A673 (cell line): Measurements from ENCODE around the gene C7orf57. TPM values are rescaled to one million over a fixed set of nuclear protein-coding genes. Genes with fewer than 3 reads are reported as not detected.

Experiments used
- BruUV-seq: library from RNA; stranded (reverse); fragments of 400-500 nt; replicated peaks from 2 replicates; lab custom pipeline; 2021; lab: Mats Ljungman, UMichigan
- CTCF ChIA-PET: fragments of 300-600 bp; sonication (Branson Sonifier 250); formaldehyde crosslinking; loops from one replicate; lab custom pipeline; 2022; ENCODE audit warnings: antibody characterized with exemption; lab: Charles Lee
- POLR2A ChIA-PET: fragments of 300-600 bp; sonication (Branson Sonifier 250); formaldehyde crosslinking; loops from one replicate; lab custom pipeline; 2022; ENCODE audit warnings: antibody characterized with exemption; ENCODE audit not compliant: low non-redundant PET; lab: Charles Lee
- DNase-seq: peaks from one replicate; pipeline ENCODE4 v3.0.0-alpha.2; 2015; ENCODE audit warnings: low spot score
- H3K27ac ChIP-seq: fragments of 200-600 bp; sonication (generic); 2 replicates; pipeline ENCODE4 v1.5.1; 2016; ENCODE audit warnings: mixed run types, low read depth, mild to moderate bottlenecking, mixed read lengths, antibody characterized with exemption, low read length; ENCODE audit not compliant: poor library complexity, severe bottlenecking
- H3K27me3 ChIP-seq: fragments of 200-600 bp; sonication (generic); replicated peaks from 2 replicates; pipeline ENCODE4 v1.6.1; 2017; ENCODE audit warnings: mixed run types, low read depth, mild to moderate bottlenecking, mixed read lengths, antibody characterized with exemption, low read length; ENCODE audit not compliant: insufficient read depth, poor library complexity
- H3K36me3 ChIP-seq: fragments of 200-600 bp; sonication (generic); 2 replicates; pipeline ENCODE4 v1.6.1; 2016; ENCODE audit warnings: mixed run types, mild to moderate bottlenecking, mixed read lengths, antibody characterized with exemption, low read length; ENCODE audit not compliant: insufficient read depth, poor library complexity, severe bottlenecking
- H3K4me1 ChIP-seq: fragments of 200-600 bp; sonication (generic); 2 replicates; pipeline ENCODE4 v1.6.1; 2017; ENCODE audit warnings: mixed run types, mild to moderate bottlenecking, mixed read lengths, antibody characterized with exemption, low read length; ENCODE audit not compliant: insufficient read depth, poor library complexity, severe bottlenecking
- H3K4me3 ChIP-seq: fragments of 200-600 bp; sonication (generic); 2 replicates; pipeline ENCODE4 v1.5.1; 2016; ENCODE audit warnings: low read depth, mixed run types, mild to moderate bottlenecking, mixed read lengths, low read length; ENCODE audit not compliant: poor library complexity, severe bottlenecking
- H3K9me3 ChIP-seq: fragments of 200-600 bp; sonication (generic); 2 replicates; pipeline ENCODE4 v1.6.1; 2016; ENCODE audit warnings: mixed run types, low read depth, mild to moderate bottlenecking, mixed read lengths, antibody characterized with exemption, low read length; ENCODE audit not compliant: poor library complexity, severe bottlenecking
- EZH2 ChIP-seq: fragments of 200-600 bp; sonication (generic); IDR thresholded peaks from 2 replicates; pipeline ENCODE4 v1.6.1; 2017; ENCODE audit warnings: borderline replicate concordance, low read depth, mild to moderate bottlenecking, mixed read lengths, antibody characterized with exemption, low read length; ENCODE audit not compliant: poor library complexity, severe bottlenecking
- intact Hi-C: fragments of 100-400 bp; cut with micrococcal nuclease; formaldehyde crosslinking; loops from one replicate; pipeline ENCODE4 v1.10.0; 2022; ENCODE audit not compliant: unreplicated experiment
- total RNA-seq: library from RNA; stranded (reverse); gene quantifications from 2 replicates; pipeline ENCODE4 v1.2.3, GENCODE V29; 2021
- TF ChIP-seq, protein P1 (sequence below): fragments of 300-800, 200-600 bp; sonication (generic); conservative IDR thresholded peaks from 2 replicates; pipeline ENCODE4 v1.5.1; 2017; ENCODE audit warnings: low read depth, mild to moderate bottlenecking, antibody characterized with exemption, low read length, moderate library complexity, mixed read lengths

Gene C7orf57
- total RNA-seq, 1 experiment from 2014 or later: not detected

DNA sequence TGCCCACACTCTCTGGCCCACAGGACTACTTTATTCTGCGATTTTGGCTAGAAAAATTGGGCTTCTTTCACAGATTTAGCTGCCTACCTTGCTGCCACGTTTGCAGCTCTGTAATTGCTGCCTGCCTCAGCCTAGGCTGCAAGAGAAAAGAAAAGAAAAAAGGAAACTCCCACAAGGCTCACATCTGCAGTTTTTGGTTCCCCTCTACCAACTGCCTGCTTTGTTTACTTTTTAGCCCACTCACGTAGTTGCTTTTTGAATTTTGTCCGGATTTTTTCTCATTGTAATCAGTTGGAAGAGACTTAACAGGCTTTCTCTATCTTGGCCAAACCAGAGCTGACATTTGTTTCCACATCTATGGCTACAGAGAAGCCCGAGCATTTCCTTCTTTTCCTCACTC is 30.7 kb upstream of the C7orf57 start:
- Histone ChIP-seq H3K36me3 (no peaks in the 10 kb centered on the region), H3K9me3 (peaks cover 3% of the 10 kb centered on the region), H3K4me3 (no peak overlapping the region), H3K27ac (no peak overlapping the region), H3K4me1 (peaks cover 8% of the 10 kb centered on the region), H3K27me3 (peaks cover 13% of the 10 kb centered on the region)
- ChIA-PET CTCF (no interaction called here), POLR2A (no interaction called here)
- DNase-seq: no peak
- BruUV-seq: no TSS peak
- intact Hi-C loops: no loop called here
- no peak for TF ChIP-seq EZH2
- TF ChIP-seq, protein P1, sequence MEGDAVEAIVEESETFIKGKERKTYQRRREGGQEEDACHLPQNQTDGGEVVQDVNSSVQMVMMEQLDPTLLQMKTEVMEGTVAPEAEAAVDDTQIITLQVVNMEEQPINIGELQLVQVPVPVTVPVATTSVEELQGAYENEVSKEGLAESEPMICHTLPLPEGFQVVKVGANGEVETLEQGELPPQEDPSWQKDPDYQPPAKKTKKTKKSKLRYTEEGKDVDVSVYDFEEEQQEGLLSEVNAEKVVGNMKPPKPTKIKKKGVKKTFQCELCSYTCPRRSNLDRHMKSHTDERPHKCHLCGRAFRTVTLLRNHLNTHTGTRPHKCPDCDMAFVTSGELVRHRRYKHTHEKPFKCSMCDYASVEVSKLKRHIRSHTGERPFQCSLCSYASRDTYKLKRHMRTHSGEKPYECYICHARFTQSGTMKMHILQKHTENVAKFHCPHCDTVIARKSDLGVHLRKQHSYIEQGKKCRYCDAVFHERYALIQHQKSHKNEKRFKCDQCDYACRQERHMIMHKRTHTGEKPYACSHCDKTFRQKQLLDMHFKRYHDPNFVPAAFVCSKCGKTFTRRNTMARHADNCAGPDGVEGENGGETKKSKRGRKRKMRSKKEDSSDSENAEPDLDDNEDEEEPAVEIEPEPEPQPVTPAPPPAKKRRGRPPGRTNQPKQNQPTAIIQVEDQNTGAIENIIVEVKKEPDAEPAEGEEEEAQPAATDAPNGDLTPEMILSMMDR: no peak

DNA sequence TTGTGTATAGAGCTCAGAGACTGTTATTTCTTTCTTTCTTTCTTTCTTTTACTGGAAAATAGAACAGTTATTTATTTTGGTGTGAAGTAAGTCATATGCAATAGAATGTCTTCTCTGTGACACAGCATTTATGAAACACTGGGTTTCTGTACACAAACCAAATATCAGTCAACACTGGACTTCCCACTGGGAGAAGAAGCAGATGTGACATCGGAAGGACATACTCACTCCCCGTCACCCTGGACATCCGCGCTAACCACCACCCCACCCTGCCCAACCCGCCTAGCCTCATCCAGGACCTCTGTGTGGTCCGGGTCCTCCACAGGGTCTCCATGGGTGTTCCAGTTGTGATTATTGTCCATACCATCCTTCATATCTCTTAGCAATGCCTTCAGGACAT is 28.5 kb upstream of the C7orf57 start:
- no peak overlapping the region for H3K4me3 ChIP-seq
- peaks cover 3% of the 10 kb centered on the region for H3K9me3 ChIP-seq
- H3K27ac ChIP-seq: no peak overlapping the region
- intact Hi-C loops: no loop called here
- DNase-seq: no peak
- no peaks in the 10 kb centered on the region for H3K36me3 ChIP-seq
- BruUV-seq: no TSS peak
- peaks cover 13% of the 10 kb centered on the region for H3K27me3 ChIP-seq
- ChIA-PET POLR2A (no interaction called here), CTCF (no interaction called here)
- peaks cover 8% of the 10 kb centered on the region for H3K4me1 ChIP-seq
- TF ChIP-seq, protein P1: no peak
- no peak for TF ChIP-seq EZH2

DNA sequence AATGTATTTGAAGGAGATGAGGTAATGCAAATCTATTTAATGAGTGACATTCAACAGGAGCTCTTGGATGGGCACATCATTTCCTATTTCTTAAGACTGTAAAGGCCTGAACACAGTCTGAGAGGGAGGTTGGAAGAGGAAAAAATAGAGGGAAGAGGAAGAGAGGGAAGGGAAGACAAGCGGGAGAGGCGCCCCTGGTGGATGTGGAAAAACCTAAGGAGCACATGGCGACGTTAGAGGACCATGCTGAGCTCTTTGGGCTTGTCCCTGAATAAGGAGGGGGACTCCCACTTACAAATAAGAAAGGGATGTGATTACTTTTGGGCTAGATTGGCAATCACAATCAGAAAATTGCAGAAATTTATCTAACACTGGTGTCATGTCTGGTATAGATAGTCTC is 26.1 kb upstream of the C7orf57 start:
- H3K36me3 ChIP-seq: no peaks in the 10 kb centered on the region
- BruUV-seq: no TSS peak
- TF ChIP-seq, protein P1: 0 out of 2 replicates have a peak, but pooled peaks have one; percentile 8
- TF ChIP-seq EZH2: no peak
- H3K4me1 ChIP-seq: peaks cover 7% of the 10 kb centered on the region
- H3K27me3 ChIP-seq: peaks cover 13% of the 10 kb centered on the region
- intact Hi-C loops: no loop called here
- POLR2A ChIA-PET: no interaction called here
- no peak overlapping the region for H3K4me3 ChIP-seq
- DNase-seq: no peak
- CTCF ChIA-PET: no interaction called here
- no peak overlapping the region for H3K27ac ChIP-seq
- H3K9me3 ChIP-seq: no peaks in the 10 kb centered on the region
